Measurements from ENCODE around the gene BRF1. TPM values are rescaled to one million over a fixed set of nuclear protein-coding genes. Genes with fewer than 3 reads are reported as not detected.

Gene BRF1
- total RNA-seq, 8 experiments from 2014 or later = 14.4 to 36.3 (median 30.8) TPM

- Histone ChIP-seq H3K27ac (peak overlapping the region; percentile 40 to 80), H3K4me1 (replicated peaks in 1 of 2) (peaks cover 9 to 42% of the 10 kb centered on the region in 2 donors), H3K4me3 (peak overlapping the region; percentile 40 to 64 (median 43))
- ATAC-seq (replicated peaks in 6 of 8) = peak; percentile 3 to 38 (median 22)
- in situ Hi-C loops (cut with MboI; ENCODE audit: low pct_unique_long_range_greater_than_20kb in 2 of 9, low sequenced_read_pairs in 9 of 9, unreplicated experiment in 9 of 9) = no loop called here
- WGBS, 10 experiments = 0 to 6% methylated on average over 11 to 32 of the region's 116 CpGs; no CpG with 5 or more reads in 8 of the 10 experiments
Observed at GRCh38 chr14:105167303-105168092, 133.3 kb downstream of the BRF1 start.

- in situ Hi-C loops (cut with MboI; ENCODE audit: low pct_unique_long_range_greater_than_20kb in 2 of 9, low sequenced_read_pairs in 9 of 9, unreplicated experiment in 9 of 9) = no loop called here
- WGBS, 10 experiments = 84 to 100% (median 89%) methylated on average over 1 to 8 of the region's 22 CpGs; no CpG with 5 or more reads in 7 of the 10 experiments
- ATAC-seq (replicated peaks in 6 of 8) = no peak
- H3K27ac ChIP-seq = no peak overlapping the region
- peak overlapping the region; percentile 40 to 64 (median 43) for H3K4me3 ChIP-seq
- peaks cover 9 to 42% of the 10 kb centered on the region in 2 donors for H3K4me1 ChIP-seq (replicated peaks in 1 of 2)
Observed at GRCh38 chr14:105166571-105167302, 134.1 kb downstream of the BRF1 start.

GRCh38 chr14:105165761-105166485 lies 134.9 kb downstream of the BRF1 start:
- 50 to 83% methylated on average over 2 to 3 of the region's 32 CpGs; no CpG with 5 or more reads in 8 of the 10 experiments for WGBS, 10 experiments
- no peak overlapping the region for H3K27ac ChIP-seq
- in situ Hi-C loops (cut with MboI; ENCODE audit: low pct_unique_long_range_greater_than_20kb in 2 of 9, low sequenced_read_pairs in 9 of 9, unreplicated experiment in 9 of 9) = no loop called here
- peaks cover 8 to 39% of the 10 kb centered on the region in 2 donors for H3K4me1 ChIP-seq (replicated peaks in 1 of 2)
- no peak for ATAC-seq (replicated peaks in 6 of 8)
- H3K4me3 ChIP-seq = no peak overlapping the region

- no CpG with 5 or more reads among the region's 10 CpGs for WGBS, 10 experiments
Observed at GRCh38 chr14:105165134-105165704, 135.6 kb downstream of the BRF1 start.

GRCh38 chr14:105163040-105163742 lies 137.6 kb downstream of the BRF1 start:
- 100% methylated on average over 4 of the region's 18 CpGs; no CpG with 5 or more reads in 9 of the 10 experiments for WGBS, 10 experiments
- no peak for ATAC-seq (replicated peaks in 6 of 8)
- H3K4me3 ChIP-seq = no peak overlapping the region
- H3K27ac ChIP-seq = no peak overlapping the region
- in situ Hi-C loops (cut with MboI; ENCODE audit: low pct_unique_long_range_greater_than_20kb in 2 of 9, low sequenced_read_pairs in 9 of 9, unreplicated experiment in 9 of 9) = no loop called here
- peaks cover 6 to 26% of the 10 kb centered on the region in 2 donors for H3K4me1 ChIP-seq (replicated peaks in 1 of 2)

More at GRCh38 chr14:105165134-105165704, 135.6 kb downstream of the BRF1 start:
- Histone ChIP-seq H3K4me1 (replicated peaks in 1 of 2) (peaks cover 6 to 32% of the 10 kb centered on the region in 2 donors), H3K27ac (no peak overlapping the region), H3K4me3 (no peak overlapping the region)
- in situ Hi-C loops (cut with MboI; ENCODE audit: low pct_unique_long_range_greater_than_20kb in 2 of 9, low sequenced_read_pairs in 9 of 9, unreplicated experiment in 9 of 9) = no loop called here
- ATAC-seq (replicated peaks in 6 of 8) = no peak

GRCh38 chr14:105162669-105162979 lies 138.2 kb downstream of the BRF1 start:
- Histone ChIP-seq H3K4me1 (replicated peaks in 1 of 2) (peaks cover 6 to 26% of the 10 kb centered on the region in 2 donors), H3K27ac (no peak overlapping the region), H3K4me3 (no peak overlapping the region)
- ATAC-seq (replicated peaks in 6 of 8) = no peak
- WGBS, 10 experiments = no CpG with 5 or more reads among the region's 2 CpGs
- in situ Hi-C loops (cut with MboI; ENCODE audit: low pct_unique_long_range_greater_than_20kb in 2 of 9, low sequenced_read_pairs in 9 of 9, unreplicated experiment in 9 of 9) = no loop called here

- in situ Hi-C loops (cut with MboI; ENCODE audit: low pct_unique_long_range_greater_than_20kb in 2 of 9, low sequenced_read_pairs in 9 of 9, unreplicated experiment in 9 of 9) = no loop called here
- no CpG with 5 or more reads among the region's 10 CpGs for WGBS, 10 experiments
- peak in 4 of 8 experiments; percentile 8 to 64 (median 17) for ATAC-seq (replicated peaks in 6 of 8)
- Histone ChIP-seq H3K4me3 (no peak overlapping the region), H3K4me1 (replicated peaks in 1 of 2) (peaks cover 6 to 23% of the 10 kb centered on the region in 2 donors), H3K27ac (no peak overlapping the region)
Observed at GRCh38 chr14:105161964-105162668, 138.7 kb downstream of the BRF1 start.

GRCh38 chr14:105161309-105161708 lies 139.5 kb downstream of the BRF1 start:
- no peak overlapping the region for H3K4me3 ChIP-seq
- ATAC-seq (replicated peaks in 6 of 8) = no peak
- 0 to 100% (median 90%) methylated on average over 1 to 2 of the region's 15 CpGs; no CpG with 5 or more reads in 7 of the 10 experiments for WGBS, 10 experiments
- H3K27ac ChIP-seq = no peak overlapping the region
- in situ Hi-C loops (cut with MboI; ENCODE audit: low pct_unique_long_range_greater_than_20kb in 2 of 9, low sequenced_read_pairs in 9 of 9, unreplicated experiment in 9 of 9) = no loop called here
- H3K4me1 ChIP-seq (replicated peaks in 1 of 2) = peaks cover 0 to 18% of the 10 kb centered on the region in 2 donors

- no peak overlapping the region for H3K27ac ChIP-seq
- in situ Hi-C loops (cut with MboI; ENCODE audit: low pct_unique_long_range_greater_than_20kb in 2 of 9, low sequenced_read_pairs in 9 of 9, unreplicated experiment in 9 of 9) = no loop called here
- WGBS, 10 experiments = 44 to 100% (median 85%) methylated on average over 1 to 7 of the region's 12 CpGs; no CpG with 5 or more reads in 5 of the 10 experiments
- ATAC-seq (replicated peaks in 6 of 8) = no peak
- H3K4me1 ChIP-seq (replicated peaks in 1 of 2) = peaks cover 0 to 18% of the 10 kb centered on the region in 2 donors
- H3K4me3 ChIP-seq = no peak overlapping the region
Observed at GRCh38 chr14:105160776-105161175, 140.0 kb downstream of the BRF1 start.

GRCh38 chr14:105159344-105159743 lies 141.5 kb downstream of the BRF1 start:
- WGBS, 10 experiments = no CpG with 5 or more reads among the region's 14 CpGs
- in situ Hi-C loops (cut with MboI; ENCODE audit: low pct_unique_long_range_greater_than_20kb in 2 of 9, low sequenced_read_pairs in 9 of 9, unreplicated experiment in 9 of 9) = no loop called here
- no peak overlapping the region for H3K4me3 ChIP-seq

More at GRCh38 chr14:105159344-105159743, 141.5 kb downstream of the BRF1 start:
- Histone ChIP-seq H3K4me1 (replicated peaks in 1 of 2) (peaks cover 0 to 11% of the 10 kb centered on the region in 2 donors), H3K27ac (no peak overlapping the region)
- ATAC-seq (replicated peaks in 6 of 8) = no peak
